Activated CD8-positive, alpha-beta memory T cell treated with anti-CD3 and anti-CD28 coated beads, Interleukin-2, amount 10 ng/mL, durations not matched to agents 7 days and 5 days (primary cell): ENCODE measurements around the gene SMCHD1. TPM values are rescaled to one million over a fixed set of nuclear protein-coding genes. Genes with fewer than 3 reads are reported as not detected.
"Not testable (repeated sequence)": the region's sequence is repeated elsewhere in the genome, so short reads cannot be mapped to it uniquely, and the experiment has no call there.

Experiments used
- ATAC-seq: fragments of 150-1000 bp; cut with Tn5 transposase; one replicate; pipeline ENCODE4 v1.10.0; 2021; ENCODE audit warnings: moderate library complexity
- CTCF ChIA-PET: fragments of 350-600 bp; sonication (Branson Sonifier 250); formaldehyde crosslinking; loops from one replicate; lab custom pipeline; 2021; ENCODE audit warnings: antibody characterized with exemption; lab: Charles Lee
- DNase-seq: peaks from one replicate; pipeline ENCODE4 v3.0.0-alpha.2; 2020
- H3K27ac Mint-ChIP-seq: one replicate; pipeline ENCODE4 v1.8.0; 2021; ENCODE audit warnings: mild to moderate bottlenecking, mixed read lengths
- H3K27me3 Mint-ChIP-seq: one replicate; pipeline ENCODE4 v1.8.0; 2021; ENCODE audit warnings: mixed read lengths
- H3K36me3 Mint-ChIP-seq: one replicate; pipeline ENCODE4 v1.8.0; 2021; ENCODE audit warnings: mild to moderate bottlenecking, mixed read lengths
- H3K4me1 Mint-ChIP-seq: one replicate; pipeline ENCODE4 v1.8.0; 2021; ENCODE audit warnings: mixed read lengths
- H3K4me3 Mint-ChIP-seq: one replicate; pipeline ENCODE4 v1.8.0; 2021; ENCODE audit warnings: mild to moderate bottlenecking, moderate library complexity, mixed read lengths
- H3K9me3 Mint-ChIP-seq: one replicate; pipeline ENCODE4 v1.8.0; 2022; ENCODE audit warnings: low read depth, mixed read lengths
- total RNA-seq, 2 experiments: library from RNA; stranded (reverse); gene quantifications; one replicate each; pipeline ENCODE4 v1.2.3, GENCODE V29; 2021

The SMCHD1 gene
- total RNA-seq, 2 experiments from 2014 or later: 129 to 174 TPM

GRCh38 chr18:2845172-2845571 lies 189.6 kb downstream of the SMCHD1 start:
- H3K36me3 Mint-ChIP-seq: peaks cover 6% of the 10 kb centered on the region
- ATAC-seq: no peak
- peaks cover 67% of the 10 kb centered on the region for H3K27me3 Mint-ChIP-seq
- peaks cover 18% of the 10 kb centered on the region for H3K4me1 Mint-ChIP-seq
- no peaks in the 10 kb centered on the region for H3K9me3 Mint-ChIP-seq
- CTCF ChIA-PET: interaction anchor here (1.1 kb wide), 1 partner anchor 284 kb away, joined by 3 read pairs; no protein-coding TSS in a partner anchor
- no peak overlapping the region for H3K27ac Mint-ChIP-seq
- no peak overlapping the region for H3K4me3 Mint-ChIP-seq
- no peak for DNase-seq

- Mint-ChIP-seq H3K36me3 (peaks cover 6% of the 10 kb centered on the region), H3K27me3 (peaks cover 68% of the 10 kb centered on the region), H3K4me3 (peak within 1 kb of the TSS; percentile 74), H3K9me3 (no peaks in the 10 kb centered on the region), H3K4me1 (peaks cover 18% of the 10 kb centered on the region), H3K27ac (peak within 1 kb of the TSS; percentile 48)
- DNase-seq (peak; percentile 47), ATAC-seq (peak; percentile 16)
- CTCF ChIA-PET: interaction anchor here (1.1 to 1.4 kb wide), 3 partner anchors 19 to 294 kb away, joined by 3 to 4 read pairs (median 3); no protein-coding TSS in a partner anchor
Measured at GRCh38 chr18:2846636-2847316, 191.2 kb downstream of the SMCHD1 start, which contains the start of gene EMILIN2. Gene EMILIN2 (plus strand): TSS chr18:2847006. CDS start chr18:2847189, 183 bp downstream.

DNA sequence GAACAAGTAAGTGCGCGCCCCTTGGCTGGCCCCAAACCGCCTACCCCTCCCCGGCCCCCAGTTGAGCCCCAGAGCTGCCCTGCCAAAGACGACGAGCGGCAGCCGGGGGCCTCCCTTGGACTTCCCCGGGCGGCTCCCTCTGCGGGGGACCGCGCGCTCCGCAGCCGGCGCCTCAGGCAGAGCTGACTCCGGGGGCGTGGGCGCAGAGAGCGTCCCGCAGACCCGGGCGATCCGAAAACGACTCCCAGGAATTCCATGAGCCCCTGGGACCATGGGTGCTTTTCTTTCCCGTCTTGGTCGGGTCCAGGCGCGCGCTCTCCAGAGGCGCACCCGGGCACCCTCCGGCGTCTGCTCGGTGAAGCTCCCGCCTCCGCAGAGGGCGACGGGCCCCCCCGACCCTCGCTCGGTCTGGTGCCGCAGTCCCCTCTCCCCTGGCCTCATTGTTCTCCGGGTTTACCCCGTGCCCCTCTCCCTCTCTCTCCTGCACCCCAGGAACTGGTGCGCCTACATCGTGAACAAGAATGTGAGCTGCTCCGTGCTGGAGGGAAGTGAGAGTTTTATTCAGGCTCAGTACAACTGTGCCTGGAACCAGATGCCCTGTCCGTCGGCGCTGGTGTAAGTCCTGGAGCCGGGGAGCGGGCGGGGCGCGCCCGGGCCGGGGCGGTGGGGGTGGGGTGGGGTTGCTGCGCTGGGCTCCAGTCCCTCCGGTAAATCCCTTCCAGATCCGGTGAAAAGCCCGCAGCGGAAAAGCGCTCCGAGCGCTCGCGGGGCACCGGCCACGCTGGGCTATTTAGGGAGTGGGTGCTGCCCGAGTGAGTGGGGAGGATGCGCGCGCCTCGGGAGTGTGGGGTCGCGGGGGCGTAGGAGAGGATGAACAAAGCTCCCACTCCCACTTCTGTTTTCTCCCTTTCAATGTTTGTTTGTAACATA lies 192.1 kb downstream of the SMCHD1 start:
- Mint-ChIP-seq H3K9me3 (no peaks in the 10 kb centered on the region), H3K4me1 (peaks cover 18% of the 10 kb centered on the region), H3K36me3 (peaks cover 6% of the 10 kb centered on the region), H3K4me3 (peak overlapping the region; percentile 74), H3K27me3 (peaks cover 67% of the 10 kb centered on the region), H3K27ac (peak overlapping the region; percentile 48)
- ATAC-seq (peak; percentile 58), DNase-seq (no peak)
- CTCF ChIA-PET: interaction anchor here (1.1 to 1.4 kb wide), 3 partner anchors 18 to 293 kb away, joined by 3 to 4 read pairs (median 3); no protein-coding TSS in a partner anchor

- H3K9me3 Mint-ChIP-seq: no peaks in the 10 kb centered on the region
- CTCF ChIA-PET: interaction anchor here (1.1 to 1.3 kb wide), 2 partner anchors 17 to 59 kb away, joined by 3 to 4 read pairs; no protein-coding TSS in a partner anchor
- peaks cover 6% of the 10 kb centered on the region for H3K36me3 Mint-ChIP-seq
- DNase-seq (no peak), ATAC-seq (no peak)
- peak overlapping the region; percentile 74 for H3K4me3 Mint-ChIP-seq
- peaks cover 18% of the 10 kb centered on the region for H3K4me1 Mint-ChIP-seq
- H3K27me3 Mint-ChIP-seq: peaks cover 61% of the 10 kb centered on the region
- no peak overlapping the region for H3K27ac Mint-ChIP-seq
Measured at GRCh38 chr18:2848247-2849246, 193.0 kb downstream of the SMCHD1 start.

DNA sequence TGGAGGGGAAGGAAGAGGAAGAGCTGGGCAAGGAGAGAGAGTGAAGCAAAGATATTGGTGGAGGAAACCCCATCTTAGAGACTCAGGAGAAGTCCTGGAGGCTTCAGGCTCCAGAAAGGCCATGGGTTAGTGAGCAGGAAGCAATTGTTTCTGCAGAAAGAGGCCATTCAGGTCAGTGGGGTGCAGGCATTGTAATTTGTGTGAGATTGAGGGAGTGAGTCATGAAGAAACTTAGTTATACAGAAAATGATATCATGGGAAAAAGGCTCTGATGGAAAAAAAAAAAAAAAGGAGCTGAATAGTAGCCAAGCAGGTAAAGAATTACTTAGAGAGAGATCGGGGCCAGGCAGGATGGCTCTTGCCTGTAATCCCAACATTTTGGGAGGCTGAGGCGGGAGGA lies 195.3 kb downstream of the SMCHD1 start:
- no peak overlapping the region for H3K27ac Mint-ChIP-seq
- ATAC-seq: no peak
- no peak for DNase-seq
- H3K9me3 Mint-ChIP-seq: no peaks in the 10 kb centered on the region
- H3K36me3 Mint-ChIP-seq: peaks cover 6% of the 10 kb centered on the region
- CTCF ChIA-PET: no interaction called here
- H3K4me1 Mint-ChIP-seq: peaks cover 18% of the 10 kb centered on the region
- H3K4me3 Mint-ChIP-seq: no peak overlapping the region
- peaks cover 46% of the 10 kb centered on the region for H3K27me3 Mint-ChIP-seq

DNA sequence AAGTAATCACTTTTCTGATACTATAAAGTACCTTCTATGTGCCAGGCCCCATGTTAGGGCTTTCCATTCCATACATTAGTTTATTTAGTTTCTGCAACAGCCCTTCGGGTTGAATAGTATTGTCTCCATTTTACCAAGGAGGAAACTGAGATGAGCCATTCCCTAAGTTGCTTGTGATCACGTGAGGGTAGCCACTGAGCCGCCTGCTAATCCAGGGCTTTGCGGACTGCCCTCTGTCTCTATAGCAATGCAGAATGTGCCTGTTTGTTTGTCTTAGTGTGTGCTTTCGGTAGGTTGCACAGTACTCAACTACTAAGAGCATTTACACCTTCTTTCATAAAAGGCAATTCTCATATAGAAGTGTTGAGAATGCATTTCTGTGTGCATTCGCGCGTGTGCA lies 196.2 kb downstream of the SMCHD1 start:
- Mint-ChIP-seq H3K36me3 (peaks cover 2% of the 10 kb centered on the region), H3K9me3 (no peaks in the 10 kb centered on the region), H3K4me1 (peaks cover 12% of the 10 kb centered on the region), H3K4me3 (no peak overlapping the region), H3K27me3 (peaks cover 40% of the 10 kb centered on the region), H3K27ac (no peak overlapping the region)
- CTCF ChIA-PET: no interaction called here
- DNase-seq (no peak), ATAC-seq (no peak)

GRCh38 chr18:2852460-2852859 lies 196.9 kb downstream of the SMCHD1 start:
- H3K4me3 Mint-ChIP-seq, CTCF ChIA-PET, H3K36me3 Mint-ChIP-seq, DNase-seq, H3K27ac Mint-ChIP-seq, ATAC-seq, H3K9me3 Mint-ChIP-seq: not testable (repeated sequence)
- H3K4me1 Mint-ChIP-seq: peaks cover 12% of the 10 kb centered on the region
- peaks cover 43% of the 10 kb centered on the region for H3K27me3 Mint-ChIP-seq

- no peaks in the 10 kb centered on the region for H3K9me3 Mint-ChIP-seq
- no peak overlapping the region for H3K4me3 Mint-ChIP-seq
- CTCF ChIA-PET: no interaction called here
- peaks cover 34% of the 10 kb centered on the region for H3K27me3 Mint-ChIP-seq
- peaks cover 5% of the 10 kb centered on the region for H3K4me1 Mint-ChIP-seq
- DNase-seq (no peak), ATAC-seq (no peak)
- peaks cover 2% of the 10 kb centered on the region for H3K36me3 Mint-ChIP-seq
- H3K27ac Mint-ChIP-seq: no peak overlapping the region
Measured at GRCh38 chr18:2853173-2853925, 197.8 kb downstream of the SMCHD1 start.

DNA sequence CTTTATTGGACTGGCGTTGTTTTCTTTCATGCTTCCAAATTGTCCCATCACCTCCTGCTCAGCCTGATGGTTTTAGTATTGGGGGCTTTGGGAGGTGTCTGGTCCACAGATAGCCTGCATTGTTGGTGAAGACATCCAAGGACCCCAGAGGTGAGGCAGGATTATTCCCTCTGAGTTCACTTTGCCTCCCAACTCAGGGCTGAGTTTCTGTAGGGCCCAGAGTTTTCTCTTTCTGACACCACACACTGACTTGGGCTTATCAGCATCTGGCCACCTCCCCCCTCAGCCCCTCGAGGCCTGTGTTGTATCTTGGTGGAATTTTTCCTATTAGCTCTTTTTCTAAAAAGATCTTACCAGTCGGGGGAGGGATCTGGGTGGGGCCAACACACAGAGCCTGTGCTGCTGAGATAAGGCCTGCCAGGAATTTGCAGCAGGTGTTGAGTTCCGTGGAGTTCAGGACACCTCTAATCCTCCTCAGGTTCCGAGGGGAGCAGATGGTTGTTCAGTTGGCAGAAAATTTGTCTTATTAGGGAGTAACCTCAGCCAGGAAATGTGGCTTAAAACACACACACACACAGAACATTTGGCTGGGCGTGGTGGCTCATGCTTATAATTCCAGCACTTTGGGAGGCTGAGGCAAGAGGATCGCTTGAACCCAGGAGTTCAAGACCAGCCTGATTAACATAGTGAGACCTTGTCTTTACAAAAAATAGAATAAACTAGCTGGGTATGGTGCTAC lies 198.6 kb downstream of the SMCHD1 start:
- CTCF ChIA-PET: no interaction called here
- ATAC-seq (no peak), DNase-seq (no peak)
- no peaks in the 10 kb centered on the region for H3K36me3 Mint-ChIP-seq
- peaks cover 27% of the 10 kb centered on the region for H3K27me3 Mint-ChIP-seq
- H3K27ac Mint-ChIP-seq: no peak overlapping the region
- no peak overlapping the region for H3K4me3 Mint-ChIP-seq
- peaks cover 1% of the 10 kb centered on the region for H3K4me1 Mint-ChIP-seq
- no peaks in the 10 kb centered on the region for H3K9me3 Mint-ChIP-seq
